IMR-90 (cell line): ENCODE data around the gene HEXD. TPM values are rescaled to one million over a fixed set of nuclear protein-coding genes. Genes with fewer than 3 reads are reported as not detected.
A peak's percentile ranks its signal among the peaks of the same experiment; 100 is the strongest.

Experiments
- ATAC-seq: fragments of 200-7000 bp; cut with Tn5 transposase; 2 replicates; pipeline ENCODE4 v1.9.1; 2020; ENCODE audit warnings: low read depth, mild to moderate bottlenecking, moderate library complexity
- BruUV-seq: library from RNA; stranded (reverse); fragments of 400-500 nt; replicated peaks from 2 replicates; lab custom pipeline; 2021; lab: Mats Ljungman, UMichigan
- CTCF ChIA-PET: fragments of 300-600 bp; formaldehyde crosslinking; extraction: SDS; loops from one replicate; lab custom pipeline; 2021; ENCODE audit warnings: antibody characterized with exemption; lab: Yijun Ruan, JAX
- POLR2A ChIA-PET: fragments of 300-600 bp; sonication (Branson Sonifier 250); formaldehyde crosslinking; loops from one replicate; lab custom pipeline; 2022; ENCODE audit warnings: antibody characterized with exemption; ENCODE audit not compliant: unreplicated experiment; lab: Charles Lee
- DNase-seq: peaks from one replicate; pipeline ENCODE4 v3.0.0; 2013
- H2AFZ ChIP-seq: replicated peaks from 2 replicates; pipeline ENCODE3; 2013; ENCODE audit warnings: low read length, mild to moderate bottlenecking; ENCODE audit not compliant: poor library complexity
- H2AK5ac ChIP-seq: 2 replicates; pipeline ENCODE4 v1.6.1; 2013; ENCODE audit warnings: low read depth, low read length, inconsistent platforms
- H2AK9ac ChIP-seq: replicated peaks from 2 replicates; pipeline ENCODE3; 2013; ENCODE audit warnings: mild to moderate bottlenecking, low read depth, low read length, moderate library complexity; ENCODE audit not compliant: poor library complexity
- H2BK120ac ChIP-seq: 2 replicates; pipeline ENCODE4 v1.6.1; 2013; ENCODE audit warnings: low read depth, low read length, inconsistent platforms
- H2BK15ac ChIP-seq: 3 replicates; pipeline ENCODE4 v1.6.1; 2013; ENCODE audit warnings: low read depth, low read length, inconsistent platforms
- H2BK20ac ChIP-seq: 2 replicates; pipeline ENCODE4 v1.6.1; 2013; ENCODE audit warnings: low read depth, mild to moderate bottlenecking, inconsistent platforms, low read length, moderate library complexity
- H2BK5ac ChIP-seq: 2 replicates; pipeline ENCODE4 v1.6.1; 2013; ENCODE audit warnings: mild to moderate bottlenecking, low read depth, low read length, inconsistent platforms; ENCODE audit not compliant: poor library complexity, severe bottlenecking
- H3K14ac ChIP-seq: replicated peaks from 2 replicates; pipeline ENCODE4 v1.6.1; 2013; ENCODE audit warnings: low read depth, low read length, inconsistent platforms
- H3K18ac ChIP-seq: 2 replicates; pipeline ENCODE4 v1.6.1; 2013; ENCODE audit warnings: low read depth, low read length, control low read depth
- H3K23ac ChIP-seq: 2 replicates; pipeline ENCODE4 v1.6.1; 2013; ENCODE audit warnings: low read depth, low read length, inconsistent platforms
- H3K27ac ChIP-seq: 2 replicates; pipeline ENCODE4 v1.5.1; 2013; ENCODE audit warnings: mild to moderate bottlenecking, control low read depth, low read length; ENCODE audit not compliant: insufficient read depth
- H3K27me3 ChIP-seq: 2 replicates; pipeline ENCODE4 v1.6.1; 2013; ENCODE audit warnings: low read length; ENCODE audit not compliant: control insufficient read depth, insufficient read depth
- H3K36me3 ChIP-seq: 2 replicates; pipeline ENCODE4 v1.6.1; 2013; ENCODE audit warnings: low read length, mixed read lengths; ENCODE audit not compliant: control insufficient read depth, insufficient read depth
- H3K4ac ChIP-seq: 2 replicates; pipeline ENCODE4 v1.6.1; 2013; ENCODE audit warnings: low read depth, low read length, inconsistent platforms
- H3K4me1 ChIP-seq: 2 replicates; pipeline ENCODE4 v1.6.1; 2013; ENCODE audit warnings: low read length, mixed read lengths; ENCODE audit not compliant: control insufficient read depth, insufficient read depth
- H3K4me2 ChIP-seq: 2 replicates; pipeline ENCODE4 v1.6.1; 2013; ENCODE audit warnings: low read depth, mild to moderate bottlenecking, control low read depth, low read length, moderate library complexity
- H3K4me3 ChIP-seq: 2 replicates; pipeline ENCODE4 v1.5.1; 2013; ENCODE audit warnings: low read depth, mild to moderate bottlenecking, control low read depth, low read length, moderate library complexity; ENCODE audit not compliant: insufficient read depth
- H3K56ac ChIP-seq: 2 replicates; pipeline ENCODE4 v1.6.1; 2013; ENCODE audit warnings: low read length, inconsistent platforms; ENCODE audit not compliant: insufficient read depth; ENCODE audit errors: extremely low read depth
- H3K79me1 ChIP-seq, 2 experiments: 2 replicates each; pipeline ENCODE4 v1.6.1; 2013; ENCODE audit warnings: low read length in 2 of 2, inconsistent platforms in 1 of 2, low read depth in 1 of 2
- H3K9ac ChIP-seq: 2 replicates; pipeline ENCODE4 v1.6.1; 2013; ENCODE audit warnings: low read depth, low read length, control low read depth
- H3K9me1 ChIP-seq: 2 replicates; pipeline ENCODE4 v1.6.1; 2013; ENCODE audit warnings: low read length, inconsistent platforms; ENCODE audit not compliant: insufficient read depth
- H3K9me3 ChIP-seq: 2 replicates; pipeline ENCODE4 v1.6.1; 2013; ENCODE audit warnings: low read length; ENCODE audit not compliant: control insufficient read depth, insufficient read depth
- H4K20me1 ChIP-seq: 2 replicates; pipeline ENCODE4 v1.6.1; 2013; ENCODE audit warnings: low read length, inconsistent platforms; ENCODE audit not compliant: insufficient read depth
- H4K5ac ChIP-seq: 2 replicates; pipeline ENCODE4 v1.6.1; 2013; ENCODE audit warnings: mild to moderate bottlenecking, low read depth, low read length, control low read depth
- H4K8ac ChIP-seq, 2 experiments: 2 replicates each; pipeline ENCODE4 v1.6.1; 2013; ENCODE audit warnings: low read depth in 2 of 2, low read length in 2 of 2, control low read depth in 1 of 2, inconsistent platforms in 1 of 2
- H4K91ac ChIP-seq: 2 replicates; pipeline ENCODE4 v1.6.1; 2013; ENCODE audit warnings: low read depth, low read length, inconsistent platforms; ENCODE audit not compliant: insufficient read depth
- BHLHE40 ChIP-seq: fragments of 150-350 bp; IDR thresholded peaks from 2 replicates; pipeline ENCODE4 v1.6.1; 2016; ENCODE audit warnings: mild to moderate bottlenecking, low read depth, low read length
- CEBPB ChIP-seq: IDR thresholded peaks from 2 replicates; pipeline ENCODE4 v1.6.1; 2012; ENCODE audit warnings: low read depth, low read length, improper control_type of control experiment
- CHD1 ChIP-seq: IDR thresholded peaks from 2 replicates; pipeline ENCODE4 v1.6.1; 2012; ENCODE audit warnings: low read depth, low read length, improper control_type of control experiment
- CTCF ChIP-seq: conservative IDR thresholded peaks from 2 replicates; pipeline ENCODE4 v1.5.1; 2012; ENCODE audit warnings: mild to moderate bottlenecking, low read depth, low read length, improper control_type of control experiment
- FOS ChIP-seq: fragments of 150-350 bp; IDR thresholded peaks from 2 replicates; pipeline ENCODE4 v1.6.1; 2016; ENCODE audit warnings: low read depth, low read length
- MAFK ChIP-seq: IDR thresholded peaks from 2 replicates; pipeline ENCODE4 v1.6.1; 2012; ENCODE audit warnings: low read depth, low read length, improper control_type of control experiment
- MAZ ChIP-seq: IDR thresholded peaks from 2 replicates; pipeline ENCODE4 v1.6.1; 2012; ENCODE audit warnings: low read depth, mild to moderate bottlenecking, low read length, improper control_type of control experiment, moderate library complexity, borderline replicate concordance
- MXI1 ChIP-seq: IDR thresholded peaks from 2 replicates; pipeline ENCODE4 v1.6.1; 2012; ENCODE audit warnings: low read depth, mild to moderate bottlenecking, low read length, moderate library complexity, borderline replicate concordance
- NFE2L2 ChIP-seq: fragments of 150-350 bp; IDR thresholded peaks from 2 replicates; pipeline ENCODE4 v1.6.1; 2016; ENCODE audit warnings: low read depth, mild to moderate bottlenecking, low read length
- POLR2A ChIP-seq: IDR thresholded peaks from 2 replicates; pipeline ENCODE4 v1.6.1; 2012; ENCODE audit warnings: mild to moderate bottlenecking, low read depth, low read length
- RAD21 ChIP-seq: IDR thresholded peaks from 2 replicates; pipeline ENCODE4 v1.6.1; 2012; ENCODE audit warnings: low read length, improper control_type of control experiment
- RCOR1 ChIP-seq: IDR thresholded peaks from 2 replicates; pipeline ENCODE4 v1.6.1; 2012; ENCODE audit warnings: mild to moderate bottlenecking, low read length, improper control_type of control experiment; ENCODE audit not compliant: insufficient replicate concordance
- RFX5 ChIP-seq: IDR thresholded peaks from 2 replicates; pipeline ENCODE4 v1.8.0; 2012; ENCODE audit warnings: low read depth, mild to moderate bottlenecking, low read length, moderate library complexity
- SMC3 ChIP-seq: fragments of 150-350 bp; IDR thresholded peaks from 2 replicates; pipeline ENCODE4 v1.6.1; 2016; ENCODE audit warnings: low read depth, mild to moderate bottlenecking, antibody characterized with exemption, low read length, moderate library complexity
- USF2 ChIP-seq: fragments of 150-350 bp; IDR thresholded peaks from 2 replicates; pipeline ENCODE4 v1.6.1; 2017; ENCODE audit warnings: mild to moderate bottlenecking, antibody characterized with exemption, low read length, low read depth
- WGBS, 2 experiments: methylation state at CpG; one replicate each; pipeline versions ENCODE4 v1.1.5 to v1.1.7; 2013; ENCODE audit warnings: missing lambda C conversion rate in 2 of 2; ENCODE audit not compliant: insufficient read length in 1 of 2; ENCODE audit errors: extremely low coverage in 2 of 2; 5-methylcytosine and 5-hydroxymethylcytosine counted together
- dilution Hi-C: fragments of 300-500 bp; cut with HindIII; formaldehyde crosslinking; loops from one replicate; pipeline ENCODE4 v1.14.3; 2018; ENCODE audit warnings: low sequenced_read_pairs; ENCODE audit not compliant: unreplicated experiment
- in situ Hi-C: fragments of 300-500 bp; cut with MboI; formaldehyde crosslinking; loops from 3 replicates; pipeline ENCODE4 v1.14.3; 2019; ENCODE audit warnings: low sequenced_read_pairs, inconsistent platforms, mixed read lengths
- intact Hi-C: fragments of 100-400 bp; cut with micrococcal nuclease; formaldehyde crosslinking; loops from 2 replicates; pipeline ENCODE4 v1.10.0; 2022
- polyA plus RNA-seq, 3 experiments: library from polyadenylated mRNA; depleted of rRNA; stranded (reverse); fragments of >200 nt; gene quantifications; 2 replicates each; pipeline ENCODE4 v1.2.3, GENCODE V29; 2012; ENCODE audit warnings: low replicate concordance in 1 of 3
- total RNA-seq: library from RNA; depleted of rRNA; stranded (reverse); fragments of >200 nt; gene quantifications from 2 replicates; pipeline ENCODE4 v1.2.3, GENCODE V29; 2012

The HEXD gene
- total and polyA plus RNA-seq, 2 of the 4 experiments (the other 2 are of a cell fraction): 3.8 to 9.5 TPM

GRCh38 chr17:82435601-82436583 is 17.7 kb downstream of the HEXD start:
- H3K4me1 ChIP-seq: peaks cover 3% of the 10 kb centered on the region
- H2BK120ac ChIP-seq: no peak overlapping the region
- H3K9ac ChIP-seq: no peak overlapping the region
- CTCF ChIA-PET: no interaction called here
- H2BK20ac ChIP-seq: no peak overlapping the region
- WGBS, 2 experiments: 92% methylated on average over 24 of the region's 43 CpGs; no CpG with 5 or more reads in 1 of the 2 experiments
- H4K5ac ChIP-seq: no peak overlapping the region
- H4K8ac ChIP-seq: no peak overlapping the region
- H2AK9ac ChIP-seq: no peak overlapping the region
- H3K4ac ChIP-seq: no peak overlapping the region
- DNase-seq: no peak
- no peaks in the 10 kb centered on the region for H3K9me3 ChIP-seq
- dilution Hi-C loops: no loop called here
- H4K20me1 ChIP-seq: 0 out of 2 replicates have a peak, but pooled peaks cover under 1% of the 10 kb centered on the region
- intact Hi-C loops: no loop called here
- H3K79me1 ChIP-seq: no peaks in the 10 kb centered on the region
- no peak overlapping the region for H3K18ac ChIP-seq
- no peak overlapping the region for H2BK15ac ChIP-seq
- no peaks in the 10 kb centered on the region for H3K27me3 ChIP-seq
- in situ Hi-C loops: no loop called here
- peak overlapping the region; percentile 33 for H2AFZ ChIP-seq
- no peak overlapping the region for H3K27ac ChIP-seq
- no TSS peak for BruUV-seq
- no peak overlapping the region for H2BK5ac ChIP-seq
- POLR2A ChIA-PET: no interaction called here
- no peak overlapping the region for H2AK5ac ChIP-seq
- no peak overlapping the region for H3K4me3 ChIP-seq
- H3K9me1 ChIP-seq: no peaks in the 10 kb centered on the region; the same call in 1 of the 2 replicates
- no peak for TF ChIP-seq FOS
- TF ChIP-seq MAZ: no peak
- TF ChIP-seq RFX5: no peak
- TF ChIP-seq POLR2A: no peak
- TF ChIP-seq MXI1: no peak
- TF ChIP-seq MAFK: no peak
- TF ChIP-seq BHLHE40: no peak
- TF ChIP-seq RAD21: no peak
- TF ChIP-seq CHD1: no peak
- TF ChIP-seq CEBPB: no peak
- no peak for TF ChIP-seq CTCF
- no peak for TF ChIP-seq NFE2L2
- no peak for TF ChIP-seq SMC3
- TF ChIP-seq USF2: no peak
- no peak for TF ChIP-seq RCOR1
- H3K14ac ChIP-seq: no peak overlapping the region
- no peak for ATAC-seq
- H3K36me3 ChIP-seq: peaks cover 2% of the 10 kb centered on the region
- H3K56ac ChIP-seq: no peak overlapping the region
- no peak overlapping the region for H3K23ac ChIP-seq
- no peak overlapping the region for H3K4me2 ChIP-seq
- no peak overlapping the region for H4K91ac ChIP-seq
